NOMO-1 treated with DMSO at 0.1 percent for 48 hours (cell line): ENCODE data around the gene TUBE1.
"Not testable (repeated sequence)": the region's sequence is repeated elsewhere in the genome, so short reads cannot be mapped to it uniquely, and the experiment has no call there.

Source experiments
- DNase-seq: peaks from one replicate; lab custom pipeline; 2025; ENCODE audit not compliant: unreplicated experiment; lab: John Stamatoyannopoulos, UW

TUBE1 gene, protein sequence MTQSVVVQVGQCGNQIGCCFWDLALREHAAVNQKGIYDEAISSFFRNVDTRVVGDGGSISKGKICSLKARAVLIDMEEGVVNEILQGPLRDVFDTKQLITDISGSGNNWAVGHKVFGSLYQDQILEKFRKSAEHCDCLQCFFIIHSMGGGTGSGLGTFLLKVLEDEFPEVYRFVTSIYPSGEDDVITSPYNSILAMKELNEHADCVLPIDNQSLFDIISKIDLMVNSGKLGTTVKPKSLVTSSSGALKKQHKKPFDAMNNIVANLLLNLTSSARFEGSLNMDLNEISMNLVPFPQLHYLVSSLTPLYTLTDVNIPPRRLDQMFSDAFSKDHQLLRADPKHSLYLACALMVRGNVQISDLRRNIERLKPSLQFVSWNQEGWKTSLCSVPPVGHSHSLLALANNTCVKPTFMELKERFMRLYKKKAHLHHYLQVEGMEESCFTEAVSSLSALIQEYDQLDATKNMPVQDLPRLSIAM

DNA sequence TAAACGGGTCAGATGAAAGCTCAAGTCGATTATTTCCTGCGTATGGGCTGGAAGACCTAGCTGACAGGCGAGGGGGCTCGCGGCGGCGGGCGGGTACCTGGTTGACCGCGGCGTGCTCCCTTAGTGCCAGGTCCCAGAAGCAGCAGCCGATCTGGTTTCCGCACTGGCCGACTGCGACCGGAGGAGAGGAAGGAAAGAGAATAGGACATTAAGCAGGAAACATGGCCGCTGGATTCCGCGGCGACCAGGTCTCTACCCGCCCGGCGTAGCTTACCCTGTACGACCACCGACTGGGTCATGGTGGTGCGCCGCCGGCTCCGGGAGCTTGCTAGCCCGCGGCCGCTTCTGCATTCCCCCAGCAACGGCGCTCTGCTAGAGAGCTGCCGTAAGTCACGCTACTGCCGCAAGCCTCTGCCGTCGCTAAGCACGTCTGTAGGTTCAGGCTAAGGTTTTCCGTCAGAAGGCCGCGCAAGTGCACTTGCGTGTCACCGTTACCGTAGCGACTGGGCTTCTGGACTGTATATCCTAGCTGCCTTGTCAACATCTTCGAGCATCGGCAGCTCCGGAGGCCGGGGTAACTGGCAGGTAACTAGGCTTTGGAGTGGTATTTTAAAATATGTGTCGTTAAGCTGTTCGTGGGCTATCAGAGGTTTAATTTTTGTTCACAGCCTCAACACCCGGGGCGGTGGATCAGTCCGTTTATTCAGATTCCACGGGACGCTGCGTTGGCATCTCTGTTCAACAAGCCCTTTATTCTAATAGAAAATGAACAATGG lies at the start of gene TUBE1, which contains the start of gene FAM229B:
TUBE1 (minus strand) TSS at position 347 of the 776 bp plus-strand sequence; CDS start at position 299, 48 bp downstream.
FAM229B (plus strand) TSS at position 456 of the 776 bp plus-strand sequence. CDS start 11,693 bp downstream, outside the sequence.
- peak; percentile 95 for DNase-seq

DNA sequence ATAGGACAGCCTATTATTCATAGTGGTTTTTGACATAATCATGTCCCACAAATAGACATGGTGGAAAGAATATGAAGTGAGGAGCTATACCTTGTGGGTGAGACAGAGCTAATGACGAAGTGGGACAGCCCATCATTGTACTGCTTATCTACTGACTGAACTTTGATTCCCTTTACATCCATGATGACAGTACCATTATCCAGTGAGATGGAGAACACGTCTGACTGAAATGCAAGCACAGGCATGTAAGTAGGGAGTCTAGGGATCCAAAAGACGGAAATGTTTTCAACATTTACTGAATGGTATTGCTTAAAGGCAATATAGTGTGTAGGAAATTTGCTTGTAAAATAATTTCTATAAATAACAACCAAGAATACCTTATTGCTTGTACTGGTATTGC lies 43.6 kb upstream of the TUBE1 start:
- DNase-seq: no peak

DNA sequence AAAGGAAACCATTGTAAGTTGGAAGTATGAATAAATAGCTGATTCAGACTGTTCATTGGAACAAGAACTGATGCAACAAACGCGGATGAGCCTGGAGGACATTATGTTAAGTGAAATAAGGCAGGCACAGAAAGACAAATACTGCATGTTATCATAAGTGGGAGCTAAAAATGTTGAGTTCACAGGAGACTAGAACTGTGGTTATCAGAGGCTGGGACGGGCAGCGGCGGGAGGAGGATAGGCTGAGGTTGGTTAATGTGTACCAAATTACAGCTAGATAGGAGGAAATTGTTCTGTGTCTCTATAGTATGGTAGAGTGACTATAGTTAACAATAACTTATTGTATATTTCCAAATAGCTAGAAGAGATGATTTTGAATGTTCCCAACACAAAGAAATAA lies 40.9 kb upstream of the TUBE1 start:
- DNase-seq: no peak

DNA sequence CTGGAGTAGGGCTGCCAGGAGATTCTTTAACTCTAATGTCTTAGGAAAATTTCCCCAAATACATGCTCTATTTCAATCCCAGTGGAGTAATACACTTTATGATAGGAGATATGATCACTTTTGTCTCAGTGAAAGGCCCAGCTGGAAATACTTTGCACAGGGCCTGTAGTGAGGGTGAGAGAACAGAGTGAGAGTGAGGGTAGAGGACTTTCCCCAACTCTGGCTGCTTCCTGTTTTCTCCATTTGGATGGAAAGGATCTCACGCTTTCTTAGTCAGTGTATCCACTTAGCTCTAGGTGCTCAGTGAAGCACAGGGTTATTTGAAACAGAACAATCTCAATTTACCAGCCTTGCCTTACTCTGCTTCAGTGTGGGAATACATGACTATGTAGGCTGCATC lies 36.7 kb upstream of the TUBE1 start:
- no peak for DNase-seq

DNA sequence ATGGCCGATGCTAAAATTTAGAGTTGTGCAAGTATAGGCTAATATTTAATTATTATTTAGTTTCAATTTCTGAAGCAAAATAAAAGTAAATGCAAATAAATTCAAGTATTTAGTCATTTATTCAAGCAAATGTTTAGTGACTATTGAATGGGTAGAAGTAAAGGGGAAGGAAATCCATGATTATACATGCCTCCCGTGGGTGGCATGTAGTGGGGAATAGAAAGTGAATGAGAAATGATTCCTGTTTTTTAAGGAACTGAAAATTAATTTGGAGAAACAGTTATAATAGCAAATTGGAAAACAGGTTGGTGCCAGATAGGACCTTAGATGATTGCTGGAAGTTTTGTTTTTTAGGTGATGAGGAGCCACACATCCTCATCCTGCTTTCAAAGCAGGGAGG lies 35.5 kb upstream of the TUBE1 start:
- no peak for DNase-seq

DNA sequence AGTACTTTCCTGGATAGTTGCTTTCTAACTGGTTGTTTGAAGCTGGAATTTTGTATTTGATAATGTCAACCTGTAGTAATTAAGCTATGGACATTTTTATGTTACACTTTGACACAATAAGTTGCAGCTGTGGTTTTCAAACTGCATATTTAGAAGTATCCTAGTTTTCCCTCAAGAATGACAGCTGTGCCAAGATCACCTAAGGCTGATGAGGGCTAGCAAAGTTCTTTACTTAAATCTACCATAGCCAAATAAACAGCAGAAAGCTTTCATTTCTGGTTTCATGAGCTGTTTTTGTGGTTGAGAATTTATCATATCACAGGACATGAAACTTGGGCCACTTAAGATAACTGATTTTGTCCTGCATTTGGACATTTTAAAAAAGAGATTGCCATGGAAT lies 30.8 kb upstream of the TUBE1 start:
- no peak for DNase-seq

DNA sequence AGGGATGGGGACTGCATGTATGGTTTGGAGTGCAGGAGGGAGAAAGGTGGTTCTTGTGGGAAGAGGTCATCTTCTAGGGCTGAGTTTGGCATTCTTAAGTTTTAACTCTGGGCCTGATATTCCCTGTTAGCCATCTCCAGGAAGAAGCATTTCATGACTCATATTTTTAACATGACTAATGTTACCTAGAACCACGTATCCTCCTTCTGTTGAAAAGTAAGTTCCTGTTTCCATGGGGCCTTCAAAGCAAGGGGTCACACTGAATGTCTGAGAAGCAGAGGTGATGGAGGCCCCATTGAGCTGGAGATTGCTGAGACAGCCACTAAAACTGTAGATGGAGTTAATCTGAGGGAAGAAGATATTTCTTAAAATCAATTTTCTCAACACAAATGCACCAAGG lies 30.3 kb upstream of the TUBE1 start:
- peak; percentile 35 for DNase-seq

DNA sequence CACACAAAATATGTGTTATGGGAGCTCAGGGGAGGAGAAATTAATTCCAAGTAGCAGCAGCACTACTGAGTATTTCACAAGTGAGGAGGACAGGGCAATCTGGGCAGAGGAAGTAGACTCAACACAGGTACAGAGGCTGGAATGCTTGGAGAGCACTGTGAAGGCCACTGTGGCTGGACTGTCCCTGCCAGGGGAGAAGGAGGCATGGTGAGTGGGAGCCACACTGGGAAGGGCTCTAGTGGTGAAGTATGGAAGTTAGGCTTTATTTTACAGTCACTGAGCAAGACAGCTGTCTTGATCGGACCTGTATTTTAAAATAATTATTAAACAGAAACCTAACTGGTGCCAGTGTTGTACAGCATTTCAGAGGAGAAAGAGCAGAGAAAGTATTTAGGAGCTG lies 28.9 kb upstream of the TUBE1 start:
- DNase-seq: no peak

DNA sequence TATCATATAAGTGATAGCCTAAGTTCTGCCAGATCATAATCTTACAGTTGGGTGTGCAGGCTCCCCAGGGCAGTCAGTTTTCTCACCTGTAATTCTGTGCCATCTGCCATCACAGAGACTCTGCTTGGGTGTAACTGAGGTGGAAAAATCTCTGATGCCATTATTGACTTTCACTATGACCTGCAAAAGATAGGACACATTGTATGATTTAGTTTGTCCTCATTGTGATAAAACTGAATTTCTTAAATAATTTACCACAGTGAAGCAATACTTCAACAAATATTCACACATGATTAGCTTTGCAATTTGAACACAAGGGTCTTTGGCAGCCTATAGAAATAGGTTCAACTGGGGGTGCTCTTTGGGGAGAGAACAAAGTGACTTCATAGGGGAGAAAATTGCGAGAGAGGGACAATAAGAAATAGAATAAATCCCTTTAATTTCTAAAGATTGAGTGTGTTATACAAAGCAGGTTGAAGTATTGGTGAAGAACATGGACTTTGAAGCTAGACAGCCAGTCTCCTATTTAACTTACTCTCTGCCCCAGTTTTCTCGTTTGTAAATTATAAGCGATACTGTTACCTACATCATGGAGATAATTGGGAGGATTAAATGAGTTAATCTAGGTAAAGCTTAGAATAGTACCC lies 27.4 kb upstream of the TUBE1 start:
- no peak for DNase-seq

DNA sequence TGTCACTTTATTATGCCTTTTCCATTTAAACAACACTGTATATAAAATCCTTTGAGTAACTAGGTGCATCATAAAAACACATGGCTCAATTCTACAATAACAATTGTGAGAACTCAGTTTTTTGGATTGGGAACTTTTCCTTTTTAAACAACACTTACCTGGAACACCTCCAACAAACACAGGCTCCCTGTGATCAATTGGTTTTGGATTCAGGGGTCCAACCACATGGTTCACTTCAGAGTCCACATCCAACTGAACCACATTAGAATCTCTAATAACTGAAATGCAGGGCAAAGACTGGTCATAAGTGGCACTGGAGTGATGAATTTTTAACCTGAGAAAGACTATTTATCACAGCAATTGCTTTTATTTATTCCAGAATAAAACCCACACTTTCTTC lies 26.6 kb upstream of the TUBE1 start:
- DNase-seq: no peak

DNA sequence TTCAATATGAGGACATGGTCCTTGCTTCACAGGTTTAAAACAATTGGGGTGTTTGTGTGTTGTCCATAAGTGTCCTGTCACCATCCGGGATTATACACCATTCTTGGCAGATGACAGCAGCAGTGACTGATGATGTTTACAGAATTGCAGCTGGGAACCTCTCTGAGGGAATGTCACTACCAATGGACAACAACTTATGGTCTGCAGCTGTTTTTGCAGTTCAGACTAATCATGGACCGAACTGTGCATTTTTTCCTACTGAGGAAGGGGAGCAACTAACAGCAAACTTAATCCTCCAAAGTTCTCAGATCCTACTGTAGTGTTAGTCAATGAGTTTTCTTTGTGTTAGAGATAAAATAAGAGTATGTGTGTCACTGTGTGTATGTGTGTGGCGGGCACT lies 26.1 kb upstream of the TUBE1 start:
- no peak for DNase-seq

DNA sequence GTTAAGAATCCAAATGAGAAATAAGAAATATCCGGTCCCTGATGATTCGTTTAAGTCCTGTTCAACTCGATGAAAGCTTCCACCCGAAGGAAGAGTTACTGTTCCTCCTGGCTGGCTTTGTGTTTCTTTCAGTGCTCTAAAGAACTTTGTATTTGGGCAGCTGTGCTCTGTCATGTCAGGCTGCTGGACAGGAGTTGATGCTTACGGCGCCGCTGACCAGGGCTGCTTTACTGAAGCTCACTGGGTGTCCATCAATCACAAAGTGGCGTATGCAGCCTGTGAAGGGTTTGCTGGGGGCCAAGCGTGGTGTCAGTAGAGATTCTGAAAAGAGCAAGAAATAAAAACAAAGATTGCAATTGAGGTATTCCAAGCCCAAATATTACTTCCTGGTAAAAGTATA lies 22.0 kb upstream of the TUBE1 start:
- DNase-seq: no peak

DNA sequence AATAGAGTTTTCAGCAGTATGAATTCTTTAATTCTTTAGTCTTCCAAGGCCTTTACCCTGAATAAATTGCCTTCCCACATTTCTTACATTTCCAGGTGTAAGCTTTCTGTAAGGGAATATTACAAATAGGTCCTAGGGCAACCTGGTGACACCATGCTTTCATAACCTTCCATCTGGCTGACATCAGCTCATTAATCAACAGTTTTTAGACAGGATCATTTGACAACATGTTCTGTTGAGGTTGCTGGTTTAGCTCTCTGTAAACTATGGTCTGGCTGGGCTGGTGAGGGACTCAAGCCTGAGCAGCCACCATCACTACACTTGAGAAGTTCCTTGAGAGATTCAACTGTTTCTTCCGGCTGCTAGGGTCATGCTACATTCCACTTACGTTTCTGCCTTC lies 19.3 kb upstream of the TUBE1 start:
- DNase-seq: no peak

DNA sequence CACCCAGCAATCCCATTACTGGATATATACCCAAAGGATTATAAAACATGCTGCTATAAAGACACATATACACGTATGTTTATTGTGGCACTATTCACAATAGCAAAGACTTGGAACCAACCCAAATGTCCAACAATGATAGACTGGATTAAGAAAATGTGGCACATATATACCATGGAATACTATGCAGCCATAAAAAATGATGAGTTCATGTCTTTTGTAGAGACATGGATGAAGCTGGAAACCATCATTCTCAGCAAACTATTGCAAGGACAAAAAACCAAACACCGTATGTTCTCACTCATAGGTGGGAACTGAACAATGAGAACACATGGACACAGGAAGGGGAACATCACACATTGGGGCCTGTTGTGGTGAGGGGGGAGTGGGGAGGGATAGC lies 18.7 kb upstream of the TUBE1 start:
- not testable (repeated sequence) for DNase-seq

DNA sequence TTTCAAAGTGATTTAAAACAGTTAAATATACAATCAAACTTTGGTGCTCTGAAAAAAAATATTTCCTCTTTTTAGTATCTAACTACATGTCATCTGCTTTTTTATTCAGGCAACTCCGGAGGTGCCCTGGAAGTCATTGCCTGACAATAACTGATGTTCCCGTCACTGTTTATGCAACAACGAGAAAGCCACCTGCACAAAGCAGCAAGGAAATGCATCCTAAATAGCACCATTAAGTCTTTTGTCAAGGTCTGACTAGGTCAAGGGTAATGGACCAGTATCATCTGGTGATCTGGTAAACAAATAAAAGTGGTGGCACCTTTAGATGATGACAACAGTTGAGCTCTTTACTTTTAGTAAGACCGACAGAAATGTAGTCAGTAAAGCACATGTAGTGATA lies 13.3 kb upstream of the TUBE1 start:
- DNase-seq: no peak

DNA sequence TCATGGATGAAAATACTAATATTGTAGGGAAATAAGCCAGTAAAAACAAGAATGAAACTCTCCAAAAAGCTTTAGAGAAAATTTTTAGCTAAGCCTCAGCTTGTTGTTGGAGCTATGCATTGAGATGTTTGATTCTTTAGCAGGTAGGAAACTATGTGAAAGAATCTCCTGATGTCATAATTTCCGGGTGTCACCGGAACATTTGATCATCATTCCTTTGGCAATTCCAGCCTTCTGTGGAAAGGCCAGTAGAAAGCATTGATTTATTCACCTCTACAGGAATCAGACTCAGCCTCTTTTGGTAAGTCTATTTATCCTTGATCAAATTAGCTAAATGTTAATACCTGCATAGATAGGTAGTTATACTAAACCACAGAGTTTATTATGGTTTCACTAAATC lies 9.6 kb upstream of the TUBE1 start:
- DNase-seq: no peak

DNA sequence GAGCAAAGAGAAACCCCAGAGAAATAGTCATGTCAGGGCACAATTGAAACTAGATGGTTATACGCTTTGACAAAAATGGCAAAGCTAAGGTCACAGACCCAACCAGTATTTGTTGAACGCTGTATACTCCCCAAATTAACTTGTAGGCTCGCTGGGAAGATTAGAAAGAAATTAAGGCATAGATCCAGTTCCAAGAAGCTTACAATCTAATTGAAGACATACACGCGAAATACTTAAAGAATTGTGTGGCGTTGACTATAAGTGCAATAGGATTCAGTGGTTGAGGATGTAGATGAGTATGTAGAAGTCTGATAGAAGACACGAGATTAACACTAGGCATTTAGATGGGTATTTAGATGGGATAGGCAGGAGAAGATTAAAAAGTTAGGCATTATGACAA lies 634 bp upstream of the TUBE1 start:
- no peak for DNase-seq

DNA sequence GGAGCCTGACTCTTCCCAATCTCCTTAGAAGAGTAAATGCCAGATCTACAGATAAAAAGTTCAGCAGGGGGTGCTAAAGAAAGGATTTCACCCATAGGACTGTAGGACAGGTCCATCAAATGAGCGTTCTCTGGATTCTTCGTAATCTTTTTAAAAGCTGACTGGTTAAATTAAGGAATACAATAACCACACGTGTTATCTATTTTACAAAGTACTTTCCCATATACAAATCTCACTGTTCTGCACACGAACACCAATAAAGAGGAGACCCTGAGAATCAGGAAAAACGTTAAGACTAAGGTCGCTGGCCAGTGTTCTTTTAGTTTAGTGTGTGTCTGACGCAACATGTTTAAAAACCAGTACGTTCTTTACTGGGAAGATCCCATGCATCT lies 542 bp downstream of the TUBE1 start:
- DNase-seq: peak; percentile 53

DNA sequence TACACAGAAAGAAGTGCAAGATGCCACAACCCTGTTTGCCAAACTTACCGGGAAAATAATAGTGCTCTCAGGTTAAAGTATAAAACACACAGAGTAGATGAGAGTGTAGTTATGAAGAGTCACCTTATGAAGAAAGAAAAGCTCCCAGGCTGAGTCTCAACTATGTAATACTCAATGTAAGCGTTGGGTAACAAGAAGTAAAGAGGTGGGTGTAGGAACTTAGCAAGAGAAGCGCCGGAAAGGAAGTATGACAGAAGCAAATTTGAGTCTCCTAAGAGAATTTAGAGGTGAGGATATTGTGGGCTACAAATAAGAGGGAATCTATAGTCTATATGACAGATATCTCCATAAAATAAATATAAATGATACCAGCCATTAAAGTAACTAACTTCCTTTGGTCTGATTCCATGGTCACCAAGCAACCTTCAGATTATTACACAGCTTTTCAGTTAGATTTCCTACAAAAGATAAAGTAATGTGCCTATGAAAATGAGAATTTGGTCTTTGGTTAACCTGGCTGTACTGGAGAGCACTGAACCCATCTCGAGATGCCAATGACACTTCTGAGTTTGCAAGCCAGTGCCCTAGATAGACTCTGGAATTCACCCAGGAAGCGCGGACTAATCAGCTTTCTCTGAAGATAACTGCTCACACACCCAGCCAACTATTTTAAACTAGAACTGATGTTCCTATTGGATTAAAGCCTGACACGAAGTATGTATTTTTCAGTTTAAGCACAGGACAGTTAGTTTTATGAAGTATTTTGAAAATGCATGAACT lies 1.8 kb downstream of the TUBE1 start:
- DNase-seq: no peak

DNA sequence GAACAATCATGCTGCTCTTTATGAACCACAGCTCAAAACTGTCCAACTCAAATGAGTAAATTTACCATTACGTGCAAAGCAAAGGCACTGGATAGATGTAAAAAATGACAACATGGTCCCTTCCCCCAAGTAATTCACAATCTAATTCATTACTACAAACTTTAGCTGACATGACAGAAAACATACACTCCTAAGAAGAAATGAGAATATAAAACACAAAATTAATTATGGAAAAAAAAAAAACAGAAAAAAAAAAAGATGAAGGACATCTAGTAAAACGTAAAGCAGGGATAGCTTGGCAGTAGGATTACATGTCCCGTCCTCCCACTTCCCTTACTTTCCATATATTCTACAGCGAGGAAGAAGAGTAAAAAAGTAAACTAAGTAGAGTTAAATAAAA lies 5.7 kb downstream of the TUBE1 start:
- DNase-seq: no peak

DNA sequence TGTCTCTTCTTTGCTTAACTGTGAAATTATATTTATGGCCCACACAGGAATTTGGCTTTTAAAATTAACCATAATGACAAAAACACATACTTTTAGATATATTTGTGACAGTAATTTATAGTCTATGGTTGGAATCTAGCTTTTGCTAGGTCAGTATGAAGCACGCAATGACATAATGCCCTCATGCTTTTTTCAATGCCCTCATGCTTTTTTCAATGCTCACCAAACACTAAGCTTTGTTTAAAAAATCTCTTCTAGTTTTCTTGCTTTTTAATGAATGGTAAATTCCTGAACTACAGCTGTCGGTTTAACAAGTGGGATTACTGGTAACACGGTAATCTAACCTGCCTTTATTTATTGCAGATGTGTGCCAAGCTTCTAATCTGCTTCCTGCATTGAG lies 20.7 kb downstream of the TUBE1 start:
- DNase-seq: no peak
